ENCODE measurements around the gene CLIC4.

DNA sequence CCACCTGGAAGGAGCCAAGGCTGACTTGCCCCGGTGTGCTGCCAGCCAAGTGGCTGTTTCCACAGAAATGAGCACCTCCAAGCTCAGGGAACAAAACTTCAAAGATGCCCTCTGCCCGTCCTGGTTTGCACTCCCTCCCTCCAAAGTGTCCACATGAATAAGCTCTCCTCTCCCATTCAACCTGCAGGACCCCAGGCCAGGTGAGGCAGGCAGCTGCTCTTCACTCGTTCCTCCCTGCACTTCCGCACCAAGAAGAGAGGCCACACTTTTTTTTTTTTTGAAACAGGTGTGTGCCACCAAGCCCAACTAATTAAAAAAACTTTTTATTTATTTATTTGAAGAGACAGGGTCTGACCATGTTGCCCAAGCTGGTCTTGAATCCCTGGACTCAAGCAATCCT, 18.5 kb upstream of the CLIC4 start:
- TF ChIP-seq, protein P1, sequence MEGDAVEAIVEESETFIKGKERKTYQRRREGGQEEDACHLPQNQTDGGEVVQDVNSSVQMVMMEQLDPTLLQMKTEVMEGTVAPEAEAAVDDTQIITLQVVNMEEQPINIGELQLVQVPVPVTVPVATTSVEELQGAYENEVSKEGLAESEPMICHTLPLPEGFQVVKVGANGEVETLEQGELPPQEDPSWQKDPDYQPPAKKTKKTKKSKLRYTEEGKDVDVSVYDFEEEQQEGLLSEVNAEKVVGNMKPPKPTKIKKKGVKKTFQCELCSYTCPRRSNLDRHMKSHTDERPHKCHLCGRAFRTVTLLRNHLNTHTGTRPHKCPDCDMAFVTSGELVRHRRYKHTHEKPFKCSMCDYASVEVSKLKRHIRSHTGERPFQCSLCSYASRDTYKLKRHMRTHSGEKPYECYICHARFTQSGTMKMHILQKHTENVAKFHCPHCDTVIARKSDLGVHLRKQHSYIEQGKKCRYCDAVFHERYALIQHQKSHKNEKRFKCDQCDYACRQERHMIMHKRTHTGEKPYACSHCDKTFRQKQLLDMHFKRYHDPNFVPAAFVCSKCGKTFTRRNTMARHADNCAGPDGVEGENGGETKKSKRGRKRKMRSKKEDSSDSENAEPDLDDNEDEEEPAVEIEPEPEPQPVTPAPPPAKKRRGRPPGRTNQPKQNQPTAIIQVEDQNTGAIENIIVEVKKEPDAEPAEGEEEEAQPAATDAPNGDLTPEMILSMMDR (IDR thresholded peaks at IDR 0.05; ENCODE audit: borderline replicate concordance, extremely low read depth, low read length, poor library complexity, severe bottlenecking): no peak
- TF ChIP-seq EZH2 (IDR thresholded peaks at IDR 0.05; ENCODE audit: borderline replicate concordance, low read depth, low read length, severe bottlenecking): no peak
